HEK293 (cell line): Measurements from ENCODE around the gene LY6G6D.

Experiments used
- CTCF ChIA-PET: fragments of 350-600 bp; formaldehyde crosslinking; extraction: SDS; loops from one replicate; lab custom pipeline; 2021; ENCODE audit warnings: antibody characterized with exemption; lab: Yijun Ruan, JAX
- POLR2A ChIA-PET: fragments of 300-600 bp; formaldehyde crosslinking; extraction: SDS; loops from one replicate; lab custom pipeline; 2020; ENCODE audit warnings: antibody characterized with exemption, inconsistent platforms; lab: Yijun Ruan, JAX
- H3K27ac ChIP-seq: fragments of 200-500 bp; sonication (Bioruptor generic); 2 replicates; pipeline ENCODE4 v1.5.1; 2014; ENCODE audit warnings: low read depth, low read length, control low read depth, inconsistent platforms; ENCODE audit errors: extremely low read depth
- H3K36me3 ChIP-seq, 2 experiments: fragments of 200-500 bp in 1 of 2; sonication (Bioruptor generic) in 1 of 2; 1 replicate in 1 of 2; 2 replicates in 1 of 2; pipeline ENCODE4 v1.5.1; 2014 to 2017; ENCODE audit warnings: inconsistent platforms in 2 of 2, low read length in 2 of 2; ENCODE audit not compliant: control insufficient read depth in 2 of 2, insufficient read depth in 1 of 2
- H3K4me1 ChIP-seq: fragments of 200-500 bp; sonication (Bioruptor generic); 2 replicates; pipeline ENCODE4 v1.5.1; 2014; ENCODE audit warnings: mild to moderate bottlenecking, low read length, inconsistent platforms; ENCODE audit not compliant: control insufficient read depth, insufficient read depth
- H3K4me3 ChIP-seq: 2 replicates; pipeline ENCODE4 v1.5.1; 2011; ENCODE audit warnings: low read depth, mild to moderate bottlenecking, control low read depth, low read length, moderate library complexity
- H3K9me3 ChIP-seq: fragments of 200-500 bp; sonication (Bioruptor generic); 2 replicates; pipeline ENCODE4 v1.5.1; 2014; ENCODE audit warnings: low read depth, low read length, inconsistent platforms; ENCODE audit not compliant: control insufficient read depth, insufficient read depth
- KLF8 ChIP-seq: fragments of 450-650 bp; formaldehyde crosslinking; IDR thresholded peaks from 2 replicates; pipeline ENCODE4 v1.5.1; 2016; ENCODE audit warnings: missing biosample characterization, missing genetic modification characterization
- SP3 ChIP-seq: fragments of 450-650 bp; formaldehyde crosslinking; IDR thresholded peaks from 2 replicates; pipeline ENCODE4 v1.5.1; 2016; ENCODE audit warnings: missing biosample characterization, missing genetic modification characterization
- ZFP69B ChIP-seq: fragments of 450-650 bp; formaldehyde crosslinking; IDR thresholded peaks from 2 replicates; pipeline ENCODE4 v1.5.1; 2016; ENCODE audit warnings: missing biosample characterization, missing genetic modification characterization
- ZNF132 ChIP-seq: fragments of 450-650 bp; formaldehyde crosslinking; IDR thresholded peaks from 2 replicates; pipeline ENCODE4 v1.5.1; 2017; ENCODE audit warnings: missing biosample characterization, missing genetic modification characterization, borderline replicate concordance
- ZNF248 ChIP-seq: fragments of 450-650 bp; formaldehyde crosslinking; IDR thresholded peaks from 2 replicates; pipeline ENCODE4 v1.5.1; 2017; ENCODE audit warnings: missing biosample characterization, missing genetic modification characterization
- ZNF274 ChIP-seq, 2 experiments: fragments of 200-500 bp in 1 of 2; fragments of 450-650 bp in 1 of 2; sonication (Bioruptor generic) in 1 of 2; formaldehyde crosslinking in 1 of 2; IDR thresholded peaks; 2 replicates each; pipeline versions ENCODE4 v1.5.1 to v1.6.1; 2014 to 2016; ENCODE audit warnings: borderline replicate concordance in 1 of 2, inconsistent platforms in 1 of 2, low read length in 1 of 2, missing biosample characterization in 1 of 2, missing genetic modification characterization in 1 of 2
- ZNF623 ChIP-seq: fragments of 450-650 bp; formaldehyde crosslinking; IDR thresholded peaks from 2 replicates; pipeline ENCODE4 v1.5.1; 2016; ENCODE audit warnings: missing biosample characterization, missing genetic modification characterization
- ZNF626 ChIP-seq: fragments of 450-650 bp; sonication (Bioruptor Pico); formaldehyde crosslinking; IDR thresholded peaks from 2 replicates; pipeline ENCODE4 v1.5.1; 2018; ENCODE audit warnings: missing biosample characterization, missing genetic modification characterization, inconsistent platforms
- TF ChIP-seq, protein P1 (sequence below): fragments of 450-650 bp; formaldehyde crosslinking; IDR thresholded peaks from 2 replicates; pipeline ENCODE4 v1.5.1; 2016; ENCODE audit warnings: missing biosample characterization, missing genetic modification characterization
- TF ChIP-seq, protein P2 (sequence below): fragments of 450-650 bp; formaldehyde crosslinking; IDR thresholded peaks from 2 replicates; pipeline ENCODE4 v1.5.1; 2016; ENCODE audit warnings: missing biosample characterization, missing genetic modification characterization
- TF ChIP-seq, protein P3 (sequence below): fragments of 450-650 bp; formaldehyde crosslinking; IDR thresholded peaks from 2 replicates; pipeline ENCODE4 v1.5.1; 2016; ENCODE audit warnings: missing biosample characterization, missing genetic modification characterization
- TF ChIP-seq, protein P4 (sequence below): fragments of 450-650 bp; formaldehyde crosslinking; IDR thresholded peaks from 2 replicates; pipeline ENCODE4; 2016; ENCODE audit warnings: missing biosample characterization, missing genetic modification characterization
- TF ChIP-seq, protein P5 (sequence below): fragments of 450-650 bp; formaldehyde crosslinking; IDR thresholded peaks from 2 replicates; pipeline ENCODE4 v1.5.1; 2016; ENCODE audit warnings: missing biosample characterization, missing genetic modification characterization, borderline replicate concordance
- TF ChIP-seq, protein P6 (sequence below): fragments of 450-650 bp; formaldehyde crosslinking; IDR thresholded peaks from 2 replicates; pipeline ENCODE4 v1.5.1; 2016; ENCODE audit warnings: missing biosample characterization, missing genetic modification characterization

The LY6G6D gene

DNA sequence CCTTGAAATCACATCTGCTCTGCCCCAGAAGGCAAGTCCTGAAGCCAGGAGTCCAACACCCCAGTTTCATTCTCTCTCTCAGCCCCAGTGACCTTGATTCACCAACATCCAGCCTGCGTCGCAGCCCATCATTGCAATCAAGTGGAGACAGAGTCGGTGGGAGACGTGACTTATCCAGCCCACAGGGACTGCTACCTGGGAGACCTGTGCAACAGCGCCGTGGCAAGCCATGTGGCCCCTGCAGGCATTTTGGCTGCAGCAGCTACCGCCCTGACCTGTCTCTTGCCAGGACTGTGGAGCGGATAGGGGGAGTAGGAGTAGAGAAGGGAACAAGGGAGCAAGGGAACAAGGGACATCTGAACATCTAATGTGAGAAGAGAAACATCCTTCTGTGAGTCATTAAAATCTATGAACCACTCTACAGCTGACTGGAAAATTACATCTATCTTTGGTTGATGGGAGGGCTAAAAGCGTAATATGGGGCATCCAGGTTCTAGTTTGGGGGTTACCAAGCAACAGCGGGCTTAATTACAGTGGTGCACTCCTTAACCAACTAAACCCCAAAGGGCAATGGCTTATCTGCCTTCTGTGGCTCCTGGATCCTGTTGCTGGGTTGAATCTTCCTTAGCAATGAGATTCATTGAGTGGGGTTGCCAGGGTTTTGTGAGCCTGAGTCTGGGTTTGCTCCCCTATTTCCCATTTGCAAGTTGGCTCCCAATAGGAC is 2.5 kb downstream of the LY6G6D start:
- Histone ChIP-seq H3K9me3 (no peaks in the 10 kb centered on the region), H3K4me3 (no peak overlapping the region), H3K36me3 (no peaks in the 10 kb centered on the region), H3K27ac (no peak overlapping the region), H3K4me1 (peaks cover 4% of the 10 kb centered on the region)
- POLR2A ChIA-PET: no interaction called here
- CTCF ChIA-PET: interaction anchor here (0.7 kb wide), 1 partner anchor 23 kb away, joined by 3 read pairs; no protein-coding TSS in a partner anchor
- no peak for TF ChIP-seq ZNF623 (tag by site-specific recombination)
- TF ChIP-seq, protein P1, sequence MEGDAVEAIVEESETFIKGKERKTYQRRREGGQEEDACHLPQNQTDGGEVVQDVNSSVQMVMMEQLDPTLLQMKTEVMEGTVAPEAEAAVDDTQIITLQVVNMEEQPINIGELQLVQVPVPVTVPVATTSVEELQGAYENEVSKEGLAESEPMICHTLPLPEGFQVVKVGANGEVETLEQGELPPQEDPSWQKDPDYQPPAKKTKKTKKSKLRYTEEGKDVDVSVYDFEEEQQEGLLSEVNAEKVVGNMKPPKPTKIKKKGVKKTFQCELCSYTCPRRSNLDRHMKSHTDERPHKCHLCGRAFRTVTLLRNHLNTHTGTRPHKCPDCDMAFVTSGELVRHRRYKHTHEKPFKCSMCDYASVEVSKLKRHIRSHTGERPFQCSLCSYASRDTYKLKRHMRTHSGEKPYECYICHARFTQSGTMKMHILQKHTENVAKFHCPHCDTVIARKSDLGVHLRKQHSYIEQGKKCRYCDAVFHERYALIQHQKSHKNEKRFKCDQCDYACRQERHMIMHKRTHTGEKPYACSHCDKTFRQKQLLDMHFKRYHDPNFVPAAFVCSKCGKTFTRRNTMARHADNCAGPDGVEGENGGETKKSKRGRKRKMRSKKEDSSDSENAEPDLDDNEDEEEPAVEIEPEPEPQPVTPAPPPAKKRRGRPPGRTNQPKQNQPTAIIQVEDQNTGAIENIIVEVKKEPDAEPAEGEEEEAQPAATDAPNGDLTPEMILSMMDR (tag by site-specific recombination): 0 out of 2 replicates have a peak, but pooled peaks have one; percentile 30

DNA sequence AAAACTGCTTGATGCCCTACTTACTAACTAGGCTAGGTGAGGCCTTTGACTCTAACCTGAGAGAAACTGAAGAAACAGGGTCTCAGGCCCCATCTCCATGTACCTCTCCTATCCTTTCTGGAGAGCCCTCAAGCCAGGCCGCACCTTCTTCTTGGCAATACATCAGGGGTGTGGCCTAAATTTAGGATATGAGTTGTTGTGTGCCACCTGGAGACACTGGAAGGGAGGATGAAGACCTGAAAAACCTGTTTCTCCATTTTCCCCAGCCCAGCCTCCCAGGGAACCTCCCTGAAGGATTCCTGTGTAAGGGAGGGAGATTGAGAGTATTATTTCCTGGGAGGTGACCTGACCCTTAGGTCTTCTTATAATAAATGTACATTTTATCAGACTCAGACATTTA is 3.1 kb downstream of the LY6G6D start:
- Histone ChIP-seq H3K27ac (no peak overlapping the region), H3K36me3 (no peaks in the 10 kb centered on the region), H3K4me1 (peaks cover 4% of the 10 kb centered on the region), H3K4me3 (no peak overlapping the region), H3K9me3 (no peaks in the 10 kb centered on the region)
- ChIA-PET CTCF (no interaction called here), POLR2A (no interaction called here)
- TF ChIP-seq ZFP69B (tag by site-specific recombination): no peak
- TF ChIP-seq KLF8: no peak
- TF ChIP-seq ZNF248 (tag by site-specific recombination): no peak

DNA sequence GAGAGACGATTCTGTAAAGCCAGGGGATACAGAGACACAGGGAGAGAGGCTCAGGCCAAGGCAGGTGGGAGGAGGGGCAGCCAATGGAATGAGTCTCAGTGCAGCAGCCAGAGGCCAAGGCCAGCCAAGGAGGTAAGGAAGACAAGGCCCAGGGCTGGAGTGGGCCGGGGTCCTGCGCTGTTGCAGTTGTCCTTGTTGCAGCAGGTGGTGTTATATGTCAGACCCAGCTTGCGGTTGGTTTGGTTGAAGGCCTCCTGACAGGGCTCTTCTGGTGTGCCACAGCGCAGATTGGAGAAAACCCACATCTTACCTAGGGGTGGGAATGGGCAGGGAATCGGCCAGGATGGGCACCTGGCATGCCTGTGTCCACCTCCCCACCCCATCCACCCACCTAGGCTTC is 3.9 kb downstream of the LY6G6D start:
- POLR2A ChIA-PET: no interaction called here
- Histone ChIP-seq H3K27ac (no peak overlapping the region), H3K9me3 (no peaks in the 10 kb centered on the region), H3K36me3 (no peaks in the 10 kb centered on the region), H3K4me1 (peaks cover 3% of the 10 kb centered on the region), H3K4me3 (no peak overlapping the region)
- CTCF ChIA-PET: interaction anchor here (0.9 kb wide), 2 partner anchors 30 to 51 kb away, joined by 3 read pairs; no protein-coding TSS in a partner anchor
- TF ChIP-seq, protein P2, sequence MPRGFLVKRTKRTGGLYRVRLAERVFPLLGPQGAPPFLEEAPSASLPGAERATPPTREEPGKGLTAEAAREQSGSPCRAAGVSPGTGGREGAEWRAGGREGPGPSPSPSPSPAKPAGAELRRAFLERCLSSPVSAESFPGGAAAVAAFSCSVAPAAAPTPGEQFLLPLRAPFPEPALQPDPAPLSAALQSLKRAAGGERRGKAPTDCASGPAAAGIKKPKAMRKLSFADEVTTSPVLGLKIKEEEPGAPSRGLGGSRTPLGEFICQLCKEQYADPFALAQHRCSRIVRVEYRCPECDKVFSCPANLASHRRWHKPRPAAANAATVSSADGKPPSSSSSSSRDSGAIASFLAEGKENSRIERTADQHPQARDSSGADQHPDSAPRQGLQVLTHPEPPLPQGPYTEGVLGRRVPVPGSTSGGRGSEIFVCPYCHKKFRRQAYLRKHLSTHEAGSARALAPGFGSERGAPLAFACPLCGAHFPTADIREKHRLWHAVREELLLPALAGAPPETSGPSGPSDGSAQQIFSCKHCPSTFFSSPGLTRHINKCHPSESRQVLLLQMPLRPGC (tag by site-specific recombination): no peak
- TF ChIP-seq ZNF132 (tag by site-specific recombination): no peak
- no peak for TF ChIP-seq ZNF626 (tag by site-specific recombination)
- TF ChIP-seq SP3 (tag by site-specific recombination): no peak
- no peak for TF ChIP-seq ZNF274 (IDR thresholded peaks at IDR 0.05; ENCODE audit: low read length)
- no peak for TF ChIP-seq ZNF274 (tag by site-specific recombination; IDR thresholded peaks at IDR 0.05; ENCODE audit: borderline replicate concordance)
- TF ChIP-seq, protein P3, sequence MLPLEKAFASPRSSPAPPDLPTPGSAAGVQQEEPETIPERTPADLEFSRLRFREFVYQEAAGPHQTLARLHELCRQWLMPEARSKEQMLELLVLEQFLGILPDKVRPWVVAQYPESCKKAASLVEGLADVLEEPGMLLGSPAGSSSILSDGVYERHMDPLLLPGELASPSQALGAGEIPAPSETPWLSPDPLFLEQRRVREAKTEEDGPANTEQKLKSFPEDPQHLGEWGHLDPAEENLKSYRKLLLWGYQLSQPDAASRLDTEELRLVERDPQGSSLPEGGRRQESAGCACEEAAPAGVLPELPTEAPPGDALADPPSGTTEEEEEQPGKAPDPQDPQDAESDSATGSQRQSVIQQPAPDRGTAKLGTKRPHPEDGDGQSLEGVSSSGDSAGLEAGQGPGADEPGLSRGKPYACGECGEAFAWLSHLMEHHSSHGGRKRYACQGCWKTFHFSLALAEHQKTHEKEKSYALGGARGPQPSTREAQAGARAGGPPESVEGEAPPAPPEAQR: no peak
- TF ChIP-seq, protein P4, sequence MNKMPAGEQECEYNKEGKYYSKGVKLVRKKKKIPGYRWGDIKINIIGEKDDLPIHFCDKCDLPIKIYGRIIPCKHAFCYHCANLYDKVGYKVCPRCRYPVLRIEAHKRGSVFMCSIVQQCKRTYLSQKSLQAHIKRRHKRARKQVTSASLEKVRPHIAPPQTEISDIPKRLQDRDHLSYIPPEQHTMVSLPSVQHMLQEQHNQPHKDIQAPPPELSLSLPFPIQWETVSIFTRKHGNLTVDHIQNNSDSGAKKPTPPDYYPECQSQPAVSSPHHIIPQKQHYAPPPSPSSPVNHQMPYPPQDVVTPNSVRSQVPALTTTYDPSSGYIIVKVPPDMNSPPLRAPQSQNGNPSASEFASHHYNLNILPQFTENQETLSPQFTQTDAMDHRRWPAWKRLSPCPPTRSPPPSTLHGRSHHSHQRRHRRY (tag by site-specific recombination): no peak
- TF ChIP-seq, protein P5, sequence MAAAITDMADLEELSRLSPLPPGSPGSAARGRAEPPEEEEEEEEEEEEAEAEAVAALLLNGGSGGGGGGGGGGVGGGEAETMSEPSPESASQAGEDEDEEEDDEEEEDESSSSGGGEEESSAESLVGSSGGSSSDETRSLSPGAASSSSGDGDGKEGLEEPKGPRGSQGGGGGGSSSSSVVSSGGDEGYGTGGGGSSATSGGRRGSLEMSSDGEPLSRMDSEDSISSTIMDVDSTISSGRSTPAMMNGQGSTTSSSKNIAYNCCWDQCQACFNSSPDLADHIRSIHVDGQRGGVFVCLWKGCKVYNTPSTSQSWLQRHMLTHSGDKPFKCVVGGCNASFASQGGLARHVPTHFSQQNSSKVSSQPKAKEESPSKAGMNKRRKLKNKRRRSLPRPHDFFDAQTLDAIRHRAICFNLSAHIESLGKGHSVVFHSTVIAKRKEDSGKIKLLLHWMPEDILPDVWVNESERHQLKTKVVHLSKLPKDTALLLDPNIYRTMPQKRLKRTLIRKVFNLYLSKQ (tag by site-specific recombination): no peak
- TF ChIP-seq, protein P6, sequence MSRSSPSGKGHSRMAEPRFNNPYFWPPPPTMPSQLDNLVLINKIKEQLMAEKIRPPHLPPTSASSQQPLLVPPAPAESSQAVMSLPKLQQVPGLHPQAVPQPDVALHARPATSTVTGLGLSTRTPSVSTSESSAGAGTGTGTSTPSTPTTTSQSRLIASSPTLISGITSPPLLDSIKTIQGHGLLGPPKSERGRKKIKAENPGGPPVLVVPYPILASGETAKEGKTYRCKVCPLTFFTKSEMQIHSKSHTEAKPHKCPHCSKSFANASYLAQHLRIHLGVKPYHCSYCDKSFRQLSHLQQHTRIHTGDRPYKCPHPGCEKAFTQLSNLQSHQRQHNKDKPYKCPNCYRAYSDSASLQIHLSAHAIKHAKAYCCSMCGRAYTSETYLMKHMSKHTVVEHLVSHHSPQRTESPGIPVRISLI (tag by site-specific recombination): no peak
